H1 (cell line): ENCODE measurements around the gene DDN. TPM values are rescaled to one million over a fixed set of nuclear protein-coding genes. Genes with fewer than 3 reads are reported as not detected.

Experiments used
- ATF2 ChIP-seq: IDR thresholded peaks from 2 replicates; pipeline ENCODE4 v1.6.1; 2012; ENCODE audit warnings: low read length, inconsistent platforms
- CTBP2 ChIP-seq: IDR thresholded peaks from 2 replicates; pipeline ENCODE4 v1.7.0; 2011; ENCODE audit warnings: borderline replicate concordance, mild to moderate bottlenecking, moderate library complexity, mixed read lengths, low read length; ENCODE audit not compliant: insufficient read depth, insufficient read length
- GTF2F1 ChIP-seq: IDR thresholded peaks from 2 replicates; pipeline ENCODE4 v1.6.1; 2012; ENCODE audit warnings: low read depth, low read length, improper control_type of control experiment, borderline replicate concordance
- JUN ChIP-seq: IDR thresholded peaks from 2 replicates; pipeline ENCODE4 v1.6.1; 2011; ENCODE audit warnings: low read depth, mild to moderate bottlenecking, improper control_type of control experiment, low read length
- JUND ChIP-seq: IDR thresholded peaks from 2 replicates; pipeline ENCODE4 v1.6.1; 2011; ENCODE audit warnings: mild to moderate bottlenecking, improper control_type of control experiment, low read length
- SIRT6 ChIP-seq: IDR thresholded peaks from one replicate; pipeline ENCODE4 v1.7.1; 2012; ENCODE audit warnings: low read length, inconsistent platforms
- TCF12 ChIP-seq: IDR thresholded peaks from 2 replicates; pipeline ENCODE4 v1.6.1; 2011; ENCODE audit warnings: low read depth, mild to moderate bottlenecking, low read length
- polyA plus RNA-seq, 7 experiments: library from polyadenylated mRNA; depleted of rRNA in 3 of 7; stranded (reverse) in 5 of 7; unstranded in 2 of 7; fragments of >200 nt in 5 of 7; fragments of 200-250 nt in 2 of 7; gene quantifications; 1 replicate in 5 of 7; 2 replicates in 1 of 7; 4 replicates in 1 of 7; pipeline versions ENCODE4 v1.2.1 to v1.2.3, GENCODE V29; 2011 to 2013; ENCODE audit warnings: missing spikeins in 2 of 7, mixed read lengths in 2 of 7
- total RNA-seq: library from RNA; stranded (reverse); fragmentation: NEBNext Ultra II Directional; extraction: Animal tissue kit (Norgen Biotek cat#: 25700); gene quantifications from 2 replicates; pipeline ENCODE4 v1.2.1, GENCODE V29; 2021

DDN gene
- total and polyA plus RNA-seq, 2 of the 8 experiments (the other 6 are each of a cell fraction or from before 2014, with no cell fraction given): 0.14 to 0.30 TPM

- TF ChIP-seq CTBP2 (no peak), TCF12 (no peak), ATF2 (no peak), GTF2F1 (no peak), JUND (no peak), SIRT6 (no peak), JUN (no peak)
Measured at GRCh38 chr12:49022558-49023178, 23.5 kb upstream of the DDN start (continued).
